GM21528 (cell line): ENCODE measurements around the gene LRFN2.

Experiments used
- ATAC-seq: cut with Tn5 transposase; IDR thresholded peaks from one replicate; pipeline ENCODE4 v1.9.1; 2021; ENCODE audit warnings: mild to moderate bottlenecking, moderate library complexity; ENCODE audit not compliant: unreplicated experiment, low FRiP score

The LRFN2 gene

DNA sequence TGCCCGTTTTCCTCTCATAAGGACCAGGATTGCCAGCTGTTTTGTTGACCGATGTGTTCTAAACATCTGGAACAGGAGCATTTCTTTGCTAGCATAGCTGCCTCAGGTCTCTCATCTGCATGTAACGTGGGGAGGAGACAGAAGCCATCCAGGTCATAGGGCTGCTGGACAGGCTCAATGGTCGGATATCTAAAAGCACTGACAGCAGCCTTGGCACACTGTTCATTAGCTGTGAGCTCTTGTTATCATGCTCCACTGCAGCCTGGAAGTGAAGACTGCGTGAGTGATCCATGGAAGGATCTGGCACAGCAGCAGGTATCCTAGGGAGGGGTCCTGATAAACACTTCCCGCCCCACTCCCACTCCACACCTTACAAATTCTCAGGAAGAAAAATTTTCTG, 175.3 kb downstream of the LRFN2 start:
- ATAC-seq = no peak

- ATAC-seq = no peak
Observed at GRCh38 chr6:40410821-40411220, 176.3 kb downstream of the LRFN2 start.

DNA sequence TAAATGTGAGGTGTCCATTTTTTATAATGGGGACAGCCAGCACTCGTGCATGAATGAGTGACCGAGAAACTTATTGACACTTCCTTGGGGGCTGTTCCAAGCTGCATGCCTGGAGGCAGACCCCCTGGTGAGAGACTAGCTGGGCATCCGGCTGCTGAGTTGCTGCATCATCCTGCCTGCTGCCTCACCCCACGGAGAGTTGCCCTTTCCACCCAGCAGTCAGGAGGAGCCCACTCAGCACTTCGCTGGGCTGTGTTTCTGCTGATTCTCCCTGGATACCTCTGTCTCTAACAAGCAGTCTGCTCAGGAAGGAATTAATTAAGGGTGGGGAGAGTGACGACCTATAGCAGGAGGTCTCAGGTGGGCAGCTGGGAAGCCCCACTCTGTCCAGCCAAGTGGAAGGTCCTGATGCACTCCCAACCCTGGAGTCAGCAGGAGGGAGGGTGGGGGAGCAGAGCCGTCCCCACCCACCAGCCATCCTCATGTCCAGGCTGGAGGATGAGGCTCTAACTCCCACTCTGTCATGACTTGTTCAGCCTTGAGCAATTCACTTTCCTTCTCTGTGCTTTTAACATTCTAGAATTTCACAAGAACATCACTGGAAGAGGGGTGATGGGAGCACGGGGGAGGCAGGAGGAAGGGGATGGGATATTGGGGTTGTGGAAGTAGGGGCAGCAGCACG, 177.3 kb downstream of the LRFN2 start:
- ATAC-seq = no peak

DNA sequence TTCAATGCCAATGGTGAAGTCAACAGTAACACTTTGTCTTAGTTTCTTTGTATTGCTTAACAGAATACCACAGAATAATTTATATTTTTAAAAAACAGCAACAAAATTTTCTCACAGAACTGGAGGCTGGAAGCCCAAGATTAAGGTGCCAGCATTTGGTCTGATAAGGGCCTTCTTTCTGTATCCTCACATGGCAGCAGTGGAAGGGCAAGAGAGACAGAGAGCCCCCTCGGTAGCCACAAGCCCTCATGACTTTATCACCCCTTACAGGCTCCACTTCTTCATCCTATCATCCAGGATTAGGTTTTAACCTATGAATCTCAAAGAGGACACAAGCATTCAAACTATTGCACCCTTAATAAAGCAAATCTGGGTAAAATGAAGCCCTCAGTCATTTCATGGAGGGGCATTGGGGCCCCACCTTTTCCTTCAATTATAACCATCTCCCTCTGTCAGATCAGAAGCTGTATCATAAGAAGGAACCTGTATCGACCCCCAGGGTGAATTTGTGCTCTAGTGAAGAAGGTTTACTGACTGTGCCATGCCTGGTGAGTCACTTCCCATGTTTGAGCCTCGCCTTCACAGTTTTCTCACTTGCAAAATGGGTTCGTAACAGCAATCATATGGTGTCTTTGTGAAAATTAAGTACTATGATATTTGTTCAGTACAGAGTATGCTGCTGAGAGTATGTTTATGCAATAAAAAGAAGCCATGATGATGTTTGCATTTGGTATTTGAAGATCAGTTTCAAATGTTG, 178.2 kb downstream of the LRFN2 start:
- ATAC-seq = no peak

DNA sequence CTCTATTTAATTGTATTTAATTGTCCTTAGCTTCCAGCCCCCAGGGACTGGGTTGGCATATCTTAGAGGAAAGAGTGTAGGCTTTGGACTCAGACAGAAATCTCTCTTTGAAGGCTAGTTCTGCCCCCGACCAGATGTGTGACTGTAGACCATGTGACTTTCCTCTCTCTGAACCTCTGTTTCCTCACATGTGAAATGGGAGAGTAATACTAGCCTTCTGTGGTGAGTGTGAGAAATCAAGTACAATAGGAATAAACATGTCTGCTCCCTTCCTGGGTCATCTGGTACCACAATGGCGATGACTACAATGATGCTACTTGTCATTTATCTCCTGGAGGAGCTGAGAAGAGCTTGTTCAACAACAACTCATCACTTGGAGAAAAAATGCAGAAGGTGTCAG, 179.9 kb downstream of the LRFN2 start:
- no peak for ATAC-seq

DNA sequence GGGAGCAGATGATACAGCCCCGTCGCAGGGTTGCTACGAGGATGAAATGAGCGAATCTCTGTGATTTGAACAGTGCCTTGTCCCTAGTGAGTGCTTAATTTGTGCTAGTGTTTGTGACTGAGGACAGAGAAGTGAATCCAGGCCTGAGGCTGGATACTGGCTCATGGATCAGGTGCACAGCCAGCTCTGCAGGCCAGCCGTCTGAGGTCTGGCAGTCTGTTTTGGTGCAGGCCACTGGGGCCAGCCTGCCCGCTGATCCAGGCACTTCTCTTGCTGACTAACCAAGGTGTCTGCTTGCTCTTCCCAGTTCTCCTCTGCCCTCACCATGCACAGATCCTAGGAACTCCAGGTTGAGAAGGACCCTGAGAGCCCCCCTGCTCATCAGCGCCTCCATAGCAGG, 181.0 kb downstream of the LRFN2 start:
- no peak for ATAC-seq

- no peak for ATAC-seq
Observed at GRCh38 chr6:40400738-40401137, 186.4 kb downstream of the LRFN2 start.

- ATAC-seq = no peak
Observed at GRCh38 chr6:40399888-40400457, 187.2 kb downstream of the LRFN2 start.

- no peak for ATAC-seq
Observed at GRCh38 chr6:40398810-40399477, 188.2 kb downstream of the LRFN2 start.

- ATAC-seq = no peak
Observed at GRCh38 chr6:40398034-40398691, 189.0 kb downstream of the LRFN2 start.

DNA sequence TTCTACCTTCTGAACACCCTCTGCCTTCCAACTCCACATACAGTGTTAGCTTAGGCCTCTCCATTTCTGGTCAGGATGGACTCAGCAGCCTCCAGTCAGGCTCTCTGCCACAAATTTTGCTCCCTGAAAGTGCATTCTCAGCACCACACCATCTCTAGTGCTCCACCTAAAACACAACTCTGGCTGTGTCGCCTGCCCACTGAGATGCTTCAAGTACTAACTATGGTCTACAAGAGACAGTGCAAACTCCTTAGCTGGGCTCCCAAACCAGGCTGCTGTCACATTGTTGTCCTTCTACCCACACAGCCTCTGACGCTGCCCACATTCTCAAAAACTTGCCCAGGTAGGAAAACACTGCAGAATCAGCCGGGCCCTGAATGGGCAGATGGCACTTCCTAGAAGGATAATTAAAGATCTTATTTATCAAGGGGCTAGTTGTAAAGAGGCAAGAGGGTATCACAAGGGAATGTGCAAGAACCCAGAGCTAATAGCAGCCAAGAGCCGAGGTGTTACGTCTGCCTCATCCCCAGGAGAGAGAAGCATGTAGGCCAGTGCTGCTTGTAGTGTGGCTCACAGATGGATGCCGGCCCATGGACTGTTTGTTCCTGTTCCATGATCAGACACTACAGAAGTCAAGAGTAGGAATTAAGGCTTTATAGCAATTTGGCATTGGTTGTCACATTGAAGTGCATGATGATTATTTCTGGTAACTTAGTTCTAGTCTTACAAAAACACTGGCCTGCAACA, 189.7 kb downstream of the LRFN2 start:
- no peak for ATAC-seq

DNA sequence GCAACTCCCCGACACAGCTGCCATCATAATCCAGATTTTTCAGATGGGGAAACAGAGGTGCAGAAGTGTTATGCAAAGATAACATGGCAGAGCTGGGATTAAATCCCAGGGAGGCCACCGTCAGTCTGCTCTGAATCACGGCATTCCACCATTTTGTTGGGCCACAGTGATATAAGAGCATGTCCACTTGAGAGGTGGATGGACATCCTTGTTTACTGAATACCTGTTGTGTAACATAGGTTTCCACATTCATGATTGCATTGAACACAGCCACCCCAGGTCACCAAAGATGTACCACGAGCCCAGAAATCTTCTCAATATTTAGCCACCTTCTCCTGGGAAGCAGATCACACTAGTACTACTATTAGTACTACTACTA, 191.5 kb downstream of the LRFN2 start:
- no peak for ATAC-seq

DNA sequence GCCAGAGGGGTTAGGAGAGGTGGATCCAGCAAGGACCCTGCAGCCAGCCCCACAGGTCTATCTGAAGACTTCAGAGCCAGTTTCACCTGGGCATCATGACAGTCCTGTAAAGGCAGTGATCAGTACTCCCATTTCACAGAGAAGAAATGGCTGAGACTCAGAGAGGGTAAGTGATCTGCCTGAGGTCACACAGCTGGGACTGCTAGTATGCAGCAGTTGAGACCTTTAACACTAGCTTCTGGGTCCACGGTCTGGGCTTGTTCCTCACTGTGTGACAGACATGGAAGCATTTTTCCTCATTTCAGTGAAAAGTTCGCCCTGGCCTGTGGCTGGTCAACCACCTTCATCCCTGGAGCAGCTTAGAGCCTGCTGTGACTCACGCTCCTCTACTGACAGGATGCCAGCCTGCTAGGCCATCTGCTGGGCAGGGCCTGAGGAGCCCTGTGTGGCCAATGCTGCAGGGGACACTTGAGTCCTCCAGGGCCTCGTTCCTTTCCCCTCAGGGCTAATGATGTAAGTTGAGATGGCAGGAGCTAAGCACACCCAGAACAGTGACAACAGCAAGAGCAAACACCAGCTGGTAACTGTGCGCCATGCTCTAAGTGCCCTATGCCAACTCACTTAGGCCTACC, 192.0 kb downstream of the LRFN2 start:
- no peak for ATAC-seq

DNA sequence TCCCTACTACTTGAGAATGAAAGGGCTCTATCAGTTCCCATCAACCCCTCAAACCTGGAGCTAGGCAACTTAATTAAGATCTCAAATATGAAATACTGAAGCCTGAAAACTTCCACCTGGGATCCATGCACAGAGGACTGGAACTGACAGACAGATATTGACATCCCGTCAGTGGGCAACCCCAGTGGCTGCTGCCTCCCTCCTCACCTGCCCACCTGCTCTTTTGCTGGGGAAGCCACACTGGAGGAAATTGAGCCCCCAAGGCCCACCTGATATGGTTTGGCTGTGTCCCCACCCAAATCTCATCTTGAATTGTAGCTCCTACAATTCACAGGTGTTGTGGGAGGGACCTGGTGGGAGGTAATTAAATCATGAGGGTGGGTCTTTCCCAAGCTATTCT, 192.8 kb downstream of the LRFN2 start:
- no peak for ATAC-seq

- no peak for ATAC-seq
Observed at GRCh38 chr6:40393641-40394040, 193.5 kb downstream of the LRFN2 start.

DNA sequence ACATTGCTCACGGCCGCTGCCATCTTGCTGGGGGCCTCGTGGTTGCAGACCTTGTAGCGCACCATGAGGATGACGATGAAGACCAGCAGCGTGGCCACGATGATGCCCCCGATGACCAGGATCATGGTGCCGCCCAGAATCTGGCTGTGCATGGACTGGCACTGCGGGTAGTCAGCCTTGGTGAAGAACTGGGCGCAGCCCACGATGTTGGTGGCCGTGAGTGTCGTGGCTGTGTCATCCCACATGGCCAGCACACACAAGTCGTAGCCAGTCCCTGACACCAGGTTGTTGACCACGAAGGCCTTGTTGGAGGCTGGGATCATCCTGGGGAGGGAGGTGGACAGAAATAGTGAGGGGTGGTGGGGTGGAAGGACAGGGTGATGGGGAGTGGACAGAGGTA, 194.6 kb downstream of the LRFN2 start:
- no peak for ATAC-seq

DNA sequence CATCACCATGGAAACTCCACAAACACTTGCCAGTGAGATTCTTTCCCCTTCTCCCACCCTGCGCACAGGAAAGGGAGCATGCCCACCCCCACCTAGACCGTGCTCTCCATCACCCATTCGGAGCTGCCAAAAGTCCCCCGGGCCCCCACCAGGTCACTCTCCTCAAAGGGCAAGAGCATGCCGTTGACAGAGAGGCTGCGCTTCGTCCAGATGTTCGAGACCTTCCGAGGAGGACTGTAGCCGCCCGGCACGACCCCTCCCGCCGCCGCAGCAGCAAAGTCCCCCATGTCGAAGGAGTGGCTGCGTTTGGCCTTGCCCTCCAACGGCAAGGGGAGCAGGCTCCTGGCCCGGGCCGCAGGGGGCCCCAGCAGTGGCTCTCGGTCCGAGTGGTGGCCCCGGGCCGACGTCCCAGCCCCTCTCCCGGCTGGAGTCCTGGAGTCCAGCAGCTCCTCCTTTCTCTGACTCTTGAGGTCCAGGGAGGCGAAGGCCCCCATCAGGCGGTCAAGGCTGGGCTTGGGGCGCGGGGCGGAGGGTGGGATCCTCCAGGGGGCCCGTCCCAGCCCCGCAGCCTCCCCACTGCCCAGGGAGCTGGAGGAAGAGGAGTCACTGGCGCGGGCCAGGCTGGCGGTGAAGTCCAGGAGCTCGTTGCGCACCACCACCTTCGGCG, 195.2 kb downstream of the LRFN2 start:
- ATAC-seq = no peak

GRCh38 chr6:40391086-40391485, 196.1 kb downstream of the LRFN2 start:
- no peak for ATAC-seq

- ATAC-seq = no peak
Observed at GRCh38 chr6:40390144-40390800, 196.9 kb downstream of the LRFN2 start.
